Glutamatergic neuron (in vitro differentiated cells): ENCODE data around the gene SLC2A10. TPM values are rescaled to one million over a fixed set of nuclear protein-coding genes. Genes with fewer than 3 reads are reported as not detected.

ENCODE experiments used
- DNase-seq: peaks from one replicate; pipeline ENCODE4 v3.0.0; 2022
- H3K27ac Mint-ChIP-seq: one replicate; pipeline ENCODE4 v1.8.0; 2020; ENCODE audit warnings: mild to moderate bottlenecking, mixed read lengths, inconsistent platforms; ENCODE audit not compliant: unreplicated experiment
- H3K27me3 Mint-ChIP-seq: one replicate; pipeline ENCODE4 v1.8.0; 2020; ENCODE audit warnings: mild to moderate bottlenecking, moderate library complexity, mixed read lengths, inconsistent platforms; ENCODE audit not compliant: unreplicated experiment
- H3K36me3 Mint-ChIP-seq: one replicate; pipeline ENCODE4 v1.8.0; 2020; ENCODE audit warnings: mild to moderate bottlenecking, mixed read lengths, inconsistent platforms; ENCODE audit not compliant: unreplicated experiment
- H3K4me1 Mint-ChIP-seq: one replicate; pipeline ENCODE4 v1.8.0; 2020; ENCODE audit warnings: mild to moderate bottlenecking, low read depth, mixed read lengths, inconsistent platforms; ENCODE audit not compliant: unreplicated experiment
- H3K4me3 Mint-ChIP-seq: one replicate; pipeline ENCODE4 v1.8.0; 2020; ENCODE audit warnings: mild to moderate bottlenecking, mixed read lengths, inconsistent platforms; ENCODE audit not compliant: unreplicated experiment
- H3K9me3 Mint-ChIP-seq: one replicate; pipeline ENCODE4 v1.8.0; 2020; ENCODE audit warnings: mild to moderate bottlenecking, moderate library complexity, mixed read lengths, inconsistent platforms; ENCODE audit not compliant: unreplicated experiment
- total RNA-seq: library from RNA; stranded (reverse); fragmentation: NEBNext Ultra II Directional; extraction: Animal tissue kit (Norgen Biotek cat#: 25700); gene quantifications from one replicate; pipeline ENCODE4 v1.2.1, GENCODE V29; 2021; ENCODE audit not compliant: unreplicated experiment
- TF ChIP-seq, protein P1 (sequence below): fragments of 200-600 bp; sonication (generic); IDR thresholded peaks from one replicate; pipeline ENCODE4 v1.5.0; 2021; ENCODE audit not compliant: partially characterized antibody, unreplicated experiment

Gene SLC2A10
- total RNA-seq, 1 donor from 2014 or later, result 0.37 TPM

DNA sequence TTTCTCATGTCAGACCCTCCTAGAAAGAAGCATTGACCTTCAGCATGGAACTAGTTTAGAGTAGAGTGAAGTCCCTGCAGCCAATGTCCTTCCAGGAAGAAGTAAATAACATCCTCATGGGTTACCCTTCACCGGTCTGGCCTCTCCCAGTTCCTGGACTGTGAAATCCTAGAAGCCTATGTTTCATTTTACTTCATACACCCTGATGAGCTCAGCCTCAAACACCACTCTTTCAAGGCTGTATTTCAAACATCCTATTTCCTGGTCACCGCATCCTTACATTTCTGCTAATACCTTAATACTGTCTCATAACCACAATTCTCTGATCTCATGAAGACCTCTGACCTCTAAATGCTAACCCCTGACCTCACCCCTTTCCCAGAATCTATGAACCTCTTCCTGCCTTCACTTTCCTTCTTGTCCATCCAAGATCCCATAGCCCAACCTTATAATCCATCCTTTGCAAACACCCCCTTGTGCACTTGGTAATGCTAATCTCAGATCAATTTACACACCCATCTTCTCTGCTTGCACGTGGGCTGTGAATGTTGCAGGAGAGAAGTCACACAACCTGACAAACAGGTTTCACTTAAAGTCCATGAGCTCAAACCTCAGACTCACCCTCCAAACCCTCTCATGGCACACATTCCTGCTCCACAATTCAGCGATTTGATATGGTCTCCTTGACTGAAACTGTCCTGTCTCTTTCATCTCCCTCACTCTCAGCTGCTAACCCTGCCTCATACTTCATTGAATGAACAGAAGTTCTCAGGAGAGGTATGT lies 30.2 kb downstream of the SLC2A10 start:
- Mint-ChIP-seq H3K27ac (no peak overlapping the region), H3K36me3 (no peaks in the 10 kb centered on the region), H3K4me3 (no peak overlapping the region), H3K9me3 (peaks cover 3% of the 10 kb centered on the region), H3K27me3 (peaks cover 2% of the 10 kb centered on the region), H3K4me1 (no peaks in the 10 kb centered on the region)
- TF ChIP-seq, protein P1, sequence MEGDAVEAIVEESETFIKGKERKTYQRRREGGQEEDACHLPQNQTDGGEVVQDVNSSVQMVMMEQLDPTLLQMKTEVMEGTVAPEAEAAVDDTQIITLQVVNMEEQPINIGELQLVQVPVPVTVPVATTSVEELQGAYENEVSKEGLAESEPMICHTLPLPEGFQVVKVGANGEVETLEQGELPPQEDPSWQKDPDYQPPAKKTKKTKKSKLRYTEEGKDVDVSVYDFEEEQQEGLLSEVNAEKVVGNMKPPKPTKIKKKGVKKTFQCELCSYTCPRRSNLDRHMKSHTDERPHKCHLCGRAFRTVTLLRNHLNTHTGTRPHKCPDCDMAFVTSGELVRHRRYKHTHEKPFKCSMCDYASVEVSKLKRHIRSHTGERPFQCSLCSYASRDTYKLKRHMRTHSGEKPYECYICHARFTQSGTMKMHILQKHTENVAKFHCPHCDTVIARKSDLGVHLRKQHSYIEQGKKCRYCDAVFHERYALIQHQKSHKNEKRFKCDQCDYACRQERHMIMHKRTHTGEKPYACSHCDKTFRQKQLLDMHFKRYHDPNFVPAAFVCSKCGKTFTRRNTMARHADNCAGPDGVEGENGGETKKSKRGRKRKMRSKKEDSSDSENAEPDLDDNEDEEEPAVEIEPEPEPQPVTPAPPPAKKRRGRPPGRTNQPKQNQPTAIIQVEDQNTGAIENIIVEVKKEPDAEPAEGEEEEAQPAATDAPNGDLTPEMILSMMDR, result no peak
- DNase-seq, result no peak

DNA sequence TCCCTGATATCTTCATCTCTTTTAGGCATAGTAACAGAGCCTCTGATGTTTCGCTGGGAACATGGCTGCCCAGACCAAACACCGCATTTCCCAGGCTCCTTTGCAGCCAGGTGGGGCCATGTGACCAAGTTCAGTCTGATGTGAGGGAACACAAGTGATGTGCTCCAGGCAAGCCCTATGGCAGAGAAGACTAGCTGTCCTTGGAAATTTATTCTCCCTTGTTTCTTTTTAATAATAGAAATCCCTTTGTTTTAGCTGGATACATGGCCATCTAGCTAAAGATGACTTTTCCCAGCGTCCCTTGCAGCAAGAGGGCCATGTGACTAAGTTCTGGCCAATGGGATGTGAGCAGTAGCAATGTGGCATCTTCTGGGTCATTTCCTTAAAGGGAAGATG lies 30.8 kb downstream of the SLC2A10 start:
- Mint-ChIP-seq H3K27ac (no peak overlapping the region), H3K4me1 (no peaks in the 10 kb centered on the region), H3K27me3 (peaks cover 2% of the 10 kb centered on the region), H3K9me3 (peaks cover 3% of the 10 kb centered on the region), H3K4me3 (no peak overlapping the region), H3K36me3 (no peaks in the 10 kb centered on the region)
- DNase-seq, result no peak
- TF ChIP-seq, protein P1, result no peak

- DNase-seq, result no peak
- Mint-ChIP-seq H3K27me3 (peaks cover 4% of the 10 kb centered on the region), H3K4me3 (no peak overlapping the region), H3K27ac (no peak overlapping the region), H3K4me1 (no peaks in the 10 kb centered on the region), H3K9me3 (peaks cover 3% of the 10 kb centered on the region), H3K36me3 (no peaks in the 10 kb centered on the region)
- TF ChIP-seq, protein P1, result no peak
Observed at GRCh38 chr20:46741924-46742668, 32.6 kb downstream of the SLC2A10 start.

DNA sequence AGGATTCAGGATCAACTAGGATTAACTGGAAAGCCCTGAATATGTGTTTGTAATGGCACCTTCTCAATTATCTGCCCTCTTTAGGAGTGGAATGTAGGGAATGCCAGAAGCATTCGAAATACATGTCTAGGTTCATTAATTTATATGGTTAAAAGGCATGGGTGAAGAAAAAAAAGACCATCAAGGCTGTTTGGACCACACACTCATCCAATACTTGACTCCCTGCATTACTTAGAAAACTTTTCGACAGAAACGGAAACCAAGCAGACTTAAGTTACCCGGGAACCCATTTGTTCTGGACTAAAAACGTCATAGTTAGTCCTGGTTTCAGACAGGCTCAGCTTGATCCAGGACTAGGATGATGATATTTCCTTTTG lies 33.2 kb downstream of the SLC2A10 start:
- Mint-ChIP-seq H3K27me3 (peaks cover 4% of the 10 kb centered on the region), H3K9me3 (peaks cover 3% of the 10 kb centered on the region), H3K4me1 (no peaks in the 10 kb centered on the region), H3K4me3 (no peak overlapping the region), H3K36me3 (no peaks in the 10 kb centered on the region), H3K27ac (no peak overlapping the region)
- no peak for DNase-seq
- TF ChIP-seq, protein P1, result no peak

GRCh38 chr20:46743088-46743487 lies 33.6 kb downstream of the SLC2A10 start:
- Mint-ChIP-seq H3K36me3 (no peaks in the 10 kb centered on the region), H3K27me3 (peaks cover 4% of the 10 kb centered on the region), H3K4me1 (no peaks in the 10 kb centered on the region), H3K4me3 (no peak overlapping the region), H3K9me3 (peaks cover 3% of the 10 kb centered on the region), H3K27ac (no peak overlapping the region)
- TF ChIP-seq, protein P1, result no peak
- no peak for DNase-seq
